Lower lobe of right lung (tissue), 2 donors: ENCODE measurements around the gene HSD17B12. TPM values are rescaled to one million over a fixed set of nuclear protein-coding genes. Genes with fewer than 3 reads are reported as not detected.

ENCODE experiments used
- ATAC-seq, 2 donors: fragments of 200-7000 bp; cut with Tn5 transposase; one replicate each; pipeline ENCODE4 v1.9.1; 2020 to 2022; ENCODE audit warnings: mild to moderate bottlenecking in 2 of 2, moderate library complexity in 2 of 2
- DNase-seq: peaks from one replicate; pipeline ENCODE4 v3.0.0-alpha.2; 2020
- H3K27ac ChIP-seq: fragments of 200-600 bp; one replicate; pipeline ENCODE4 v1.8.0; 2022
- H3K27me3 ChIP-seq: fragments of 200-600 bp; one replicate; pipeline ENCODE4 v1.8.0; 2022; ENCODE audit warnings: low read depth
- H3K36me3 ChIP-seq: fragments of 200-600 bp; one replicate; pipeline ENCODE4 v1.8.0; 2022; ENCODE audit warnings: mild to moderate bottlenecking
- H3K4me1 ChIP-seq: fragments of 200-600 bp; one replicate; pipeline ENCODE4 v1.8.0; 2022
- H3K4me3 ChIP-seq: fragments of 200-600 bp; one replicate; pipeline ENCODE4 v1.8.0; 2022; ENCODE audit warnings: mild to moderate bottlenecking
- H3K9me3 ChIP-seq: fragments of 200-600 bp; one replicate; pipeline ENCODE4 v1.8.0; 2022
- intact Hi-C: fragments of 100-400 bp; cut with DNase I; formaldehyde crosslinking; loops from one replicate; pipeline ENCODE4 v1.11.0; 2022
- total RNA-seq: library from RNA; stranded (reverse); fragmentation: NEBNext Ultra II Directional; extraction: Animal tissue kit (Norgen Biotek cat#: 25700); gene quantifications from one replicate; pipeline ENCODE4 v1.2.1, GENCODE V29; 2021
- TF ChIP-seq, protein P1 (sequence below): fragments of 200-600 bp; IDR thresholded peaks from one replicate; pipeline ENCODE4 v1.8.0; 2022; ENCODE audit warnings: antibody characterized with exemption, mild to moderate bottlenecking
- donor health status: DM: no; HTN: yes; CAD: no; lungs with severe emphysema.

The HSD17B12 gene
- total RNA-seq, 1 donor from 2014 or later: 101 TPM

DNA sequence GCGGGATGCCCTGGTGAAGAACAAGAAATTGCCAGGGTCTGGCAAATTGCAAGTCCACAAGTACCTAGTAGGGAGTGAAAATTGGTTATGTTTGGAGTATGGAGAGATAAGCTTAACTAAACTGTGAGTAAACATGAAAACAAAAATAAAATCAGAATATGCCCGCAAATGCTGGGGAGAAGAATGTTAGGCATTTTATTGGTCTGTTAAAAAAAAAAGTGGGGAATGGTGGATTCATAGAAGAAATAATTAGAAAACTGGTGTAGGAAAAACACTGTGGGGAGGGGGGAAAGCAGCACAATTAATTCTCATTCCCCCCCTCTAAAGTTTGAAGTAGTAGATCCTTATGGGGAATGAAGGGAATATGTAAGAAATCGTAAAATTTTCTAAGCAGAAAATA, 40.6 kb upstream of the HSD17B12 start:
- TF ChIP-seq, protein P1, sequence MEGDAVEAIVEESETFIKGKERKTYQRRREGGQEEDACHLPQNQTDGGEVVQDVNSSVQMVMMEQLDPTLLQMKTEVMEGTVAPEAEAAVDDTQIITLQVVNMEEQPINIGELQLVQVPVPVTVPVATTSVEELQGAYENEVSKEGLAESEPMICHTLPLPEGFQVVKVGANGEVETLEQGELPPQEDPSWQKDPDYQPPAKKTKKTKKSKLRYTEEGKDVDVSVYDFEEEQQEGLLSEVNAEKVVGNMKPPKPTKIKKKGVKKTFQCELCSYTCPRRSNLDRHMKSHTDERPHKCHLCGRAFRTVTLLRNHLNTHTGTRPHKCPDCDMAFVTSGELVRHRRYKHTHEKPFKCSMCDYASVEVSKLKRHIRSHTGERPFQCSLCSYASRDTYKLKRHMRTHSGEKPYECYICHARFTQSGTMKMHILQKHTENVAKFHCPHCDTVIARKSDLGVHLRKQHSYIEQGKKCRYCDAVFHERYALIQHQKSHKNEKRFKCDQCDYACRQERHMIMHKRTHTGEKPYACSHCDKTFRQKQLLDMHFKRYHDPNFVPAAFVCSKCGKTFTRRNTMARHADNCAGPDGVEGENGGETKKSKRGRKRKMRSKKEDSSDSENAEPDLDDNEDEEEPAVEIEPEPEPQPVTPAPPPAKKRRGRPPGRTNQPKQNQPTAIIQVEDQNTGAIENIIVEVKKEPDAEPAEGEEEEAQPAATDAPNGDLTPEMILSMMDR: no peak

DNA sequence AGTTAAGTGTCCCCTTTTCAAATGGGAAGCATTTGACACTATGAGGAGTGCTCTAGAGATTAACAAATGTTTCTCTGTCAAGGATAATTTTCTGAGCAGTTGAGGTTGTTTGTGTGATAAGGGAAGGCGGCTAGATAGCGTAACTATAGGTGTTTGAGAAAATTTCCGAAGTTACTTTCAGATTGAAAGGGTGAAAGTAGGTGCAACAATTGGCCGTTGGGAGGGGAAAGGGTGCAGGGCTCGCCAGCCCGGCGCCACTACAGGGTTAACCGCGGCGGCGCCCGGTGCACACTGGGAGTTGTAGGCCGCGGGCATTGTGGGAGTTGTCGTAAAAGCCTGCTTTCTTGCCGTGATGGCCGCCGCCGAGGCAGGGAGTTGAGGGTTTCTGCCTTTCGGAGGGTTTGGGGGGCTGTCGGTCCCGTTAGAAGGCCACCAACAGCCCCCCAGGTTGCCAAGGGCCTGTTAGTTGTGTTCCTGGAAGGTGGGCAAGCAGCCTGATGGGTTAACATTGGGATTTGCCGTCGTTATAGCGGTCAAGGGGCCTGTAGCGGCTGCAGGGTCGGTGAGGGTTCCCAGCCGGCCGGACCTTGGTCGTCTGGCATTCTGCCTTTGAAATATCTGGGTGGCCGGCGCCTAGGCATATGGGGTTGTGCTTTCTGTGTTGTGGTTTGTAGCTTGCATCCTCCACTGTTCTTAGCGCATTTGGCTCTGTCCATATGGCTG, 36.5 kb upstream of the HSD17B12 start:
- Histone ChIP-seq H3K27ac (peak overlapping the region; percentile 83), H3K4me1 (peaks cover 9% of the 10 kb centered on the region), H3K36me3 (no peaks in the 10 kb centered on the region), H3K27me3 (peaks cover 12% of the 10 kb centered on the region), H3K9me3 (no peaks in the 10 kb centered on the region), H3K4me3 (peak overlapping the region; percentile 84)
- intact Hi-C loops: no loop called here
- ATAC-seq (peak; percentile 100), DNase-seq (peak; percentile 92)
- TF ChIP-seq, protein P1: no peak

More for the DNA sequence above, 40.6 kb upstream of the HSD17B12 start:
- Histone ChIP-seq H3K36me3 (no peaks in the 10 kb centered on the region), H3K9me3 (no peaks in the 10 kb centered on the region), H3K4me3 (no peak overlapping the region), H3K27ac (no peak overlapping the region), H3K27me3 (peaks cover 33% of the 10 kb centered on the region), H3K4me1 (peaks cover 4% of the 10 kb centered on the region)
- intact Hi-C loops: no loop called here
- DNase-seq (no peak), ATAC-seq (no peak)

DNA sequence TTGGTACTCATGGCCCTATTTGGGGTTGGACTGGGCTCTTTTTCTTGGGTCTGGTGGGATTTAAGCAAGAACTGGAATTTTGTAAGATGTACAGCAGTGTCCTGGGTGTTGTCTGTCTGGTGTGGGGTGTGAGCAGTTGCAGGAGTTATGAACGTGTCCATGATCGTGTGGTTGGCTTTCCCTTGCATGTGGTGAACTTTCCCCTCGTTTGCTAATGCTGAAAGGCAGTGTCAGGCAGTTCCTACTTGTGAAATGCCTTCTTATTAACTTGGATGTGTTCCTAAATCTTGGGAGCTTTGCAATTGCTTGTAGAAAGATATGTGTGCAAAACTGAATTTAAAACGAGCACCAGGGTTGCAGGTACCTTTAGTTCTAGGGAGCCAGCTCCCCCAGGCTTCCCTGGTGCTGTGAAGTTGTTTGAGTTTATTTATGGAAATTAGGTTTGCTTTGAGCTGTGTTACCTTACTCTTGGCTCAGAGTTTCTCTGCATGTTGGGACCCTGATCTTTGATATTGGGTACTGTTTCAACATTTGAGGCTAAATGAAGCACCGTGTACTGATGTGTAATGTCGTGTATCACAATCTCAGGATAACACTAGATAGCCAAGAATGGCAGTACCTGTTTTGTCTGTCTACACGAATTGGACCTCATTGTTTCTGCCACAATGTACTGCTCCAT, 35.8 kb upstream of the HSD17B12 start:
- intact Hi-C loops: no loop called here
- ATAC-seq (peak; percentile 49), DNase-seq (no peak)
- Histone ChIP-seq H3K36me3 (no peaks in the 10 kb centered on the region), H3K27me3 (peaks cover 5% of the 10 kb centered on the region), H3K4me3 (peak overlapping the region; percentile 84), H3K27ac (peak overlapping the region; percentile 83), H3K4me1 (peaks cover 9% of the 10 kb centered on the region), H3K9me3 (no peaks in the 10 kb centered on the region)
- TF ChIP-seq, protein P1: no peak

DNA sequence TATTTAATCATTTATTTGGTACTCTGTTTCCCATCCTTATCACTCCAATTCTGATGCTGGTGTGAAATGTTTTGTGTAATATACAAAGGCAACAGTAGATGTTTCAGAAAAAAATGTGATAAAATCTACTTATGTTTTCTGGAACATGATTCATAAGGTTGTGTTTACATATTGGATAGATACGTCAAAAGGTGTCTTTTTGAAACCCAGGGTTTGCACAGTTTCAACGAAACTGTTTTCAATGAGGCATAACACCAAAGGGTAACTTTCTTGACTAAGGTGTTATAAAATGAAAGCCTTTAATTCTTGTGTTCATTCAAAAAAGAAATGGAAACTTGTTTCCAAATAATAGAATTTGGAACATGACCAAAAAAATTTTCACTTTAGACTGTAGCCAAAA, 33.8 kb upstream of the HSD17B12 start:
- Histone ChIP-seq H3K9me3 (no peaks in the 10 kb centered on the region), H3K27ac (no peak overlapping the region), H3K27me3 (no peaks in the 10 kb centered on the region), H3K4me1 (peaks cover 9% of the 10 kb centered on the region), H3K4me3 (no peak overlapping the region), H3K36me3 (no peaks in the 10 kb centered on the region)
- intact Hi-C loops: no loop called here
- TF ChIP-seq, protein P1: no peak
- no peak for DNase-seq
- no peak for ATAC-seq

DNA sequence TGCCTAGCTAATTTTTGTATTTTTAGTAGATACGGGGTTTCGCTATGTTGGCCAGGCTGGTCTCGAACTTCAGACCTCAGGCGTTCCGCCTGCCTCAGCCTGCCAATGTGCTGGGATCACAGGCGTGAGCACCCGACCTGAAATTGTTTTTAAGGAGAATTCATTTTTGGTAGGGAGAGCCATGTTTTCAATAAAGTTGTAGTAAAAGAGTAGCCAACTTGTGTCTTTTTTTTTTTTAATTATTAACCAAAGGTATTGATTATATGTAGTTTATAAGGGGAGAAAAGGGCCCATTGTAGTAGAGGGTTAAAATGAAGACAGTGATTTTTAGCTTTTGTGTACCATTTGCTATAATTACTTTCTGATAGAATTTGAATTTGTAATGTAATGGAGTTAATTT, 31.6 kb upstream of the HSD17B12 start:
- H3K27me3 ChIP-seq: no peaks in the 10 kb centered on the region
- H3K9me3 ChIP-seq: no peaks in the 10 kb centered on the region
- DNase-seq: no peak
- intact Hi-C loops: no loop called here
- H3K27ac ChIP-seq: no peak overlapping the region
- ATAC-seq: no peak
- TF ChIP-seq, protein P1: no peak
- no peak overlapping the region for H3K4me3 ChIP-seq
- no peaks in the 10 kb centered on the region for H3K36me3 ChIP-seq
- peaks cover 9% of the 10 kb centered on the region for H3K4me1 ChIP-seq
